Measurements from ENCODE around the gene ADAMTS8. TPM values are rescaled to one million over a fixed set of nuclear protein-coding genes. Genes with fewer than 3 reads are reported as not detected.
"Not testable (repeated sequence)": the region's sequence is repeated elsewhere in the genome, so short reads cannot be mapped to it uniquely, and the experiment has no call there.

The ADAMTS8 gene
- total RNA-seq, 2 donors from 2014 or later = 2.5 to 7.8 TPM

GRCh38 chr11:130445788-130446187 is 17.4 kb upstream of the ADAMTS8 start:
- no peaks in the 10 kb centered on the region for H3K36me3 ChIP-seq
- no peak overlapping the region for H3K27ac ChIP-seq
- no peaks in the 10 kb centered on the region for H3K9me3 ChIP-seq
- H3K4me3 ChIP-seq = no peak overlapping the region
- no peak for TF ChIP-seq CTCF (IDR thresholded peaks at IDR 0.05)
- peaks cover 0 to 9% of the 10 kb centered on the region in 2 donors for H3K4me1 ChIP-seq
- no peaks in the 10 kb centered on the region for H3K27me3 ChIP-seq
- no peak for DNase-seq (ENCODE audit: low spot score)

- H3K4me1 ChIP-seq = no peaks in the 10 kb centered on the region
- H3K4me3 ChIP-seq = no peak overlapping the region
- H3K27me3 ChIP-seq = no peaks in the 10 kb centered on the region
- H3K9me3 ChIP-seq = no peaks in the 10 kb centered on the region
- no peaks in the 10 kb centered on the region for H3K36me3 ChIP-seq
- no peak for TF ChIP-seq CTCF (IDR thresholded peaks at IDR 0.05)
- DNase-seq (ENCODE audit: low spot score) = no peak
- no peak overlapping the region for H3K27ac ChIP-seq
Observed at GRCh38 chr11:130442737-130443136, 14.3 kb upstream of the ADAMTS8 start.

- H3K36me3 ChIP-seq = no peaks in the 10 kb centered on the region
- no peak overlapping the region for H3K4me3 ChIP-seq
- no peaks in the 10 kb centered on the region for H3K9me3 ChIP-seq
- DNase-seq (ENCODE audit: low spot score) = no peak
- H3K27ac ChIP-seq = no peak overlapping the region
- H3K4me1 ChIP-seq = no peaks in the 10 kb centered on the region
- no peak for TF ChIP-seq CTCF (IDR thresholded peaks at IDR 0.05)
- no peaks in the 10 kb centered on the region for H3K27me3 ChIP-seq
Observed at GRCh38 chr11:130441719-130442118, 13.3 kb upstream of the ADAMTS8 start.

- no peaks in the 10 kb centered on the region for H3K36me3 ChIP-seq
- no peak for TF ChIP-seq CTCF (IDR thresholded peaks at IDR 0.05)
- no peak for DNase-seq (ENCODE audit: low spot score)
- H3K4me3 ChIP-seq = no peak overlapping the region
- no peaks in the 10 kb centered on the region for H3K9me3 ChIP-seq
- H3K4me1 ChIP-seq = peaks cover 0 to 12% of the 10 kb centered on the region in 2 donors
- H3K27ac ChIP-seq = no peak overlapping the region
- no peaks in the 10 kb centered on the region for H3K27me3 ChIP-seq
Observed at GRCh38 chr11:130439876-130440275, 11.5 kb upstream of the ADAMTS8 start.

- no peak overlapping the region for H3K27ac ChIP-seq
- H3K4me1 ChIP-seq = peaks cover 0 to 12% of the 10 kb centered on the region in 2 donors
- H3K27me3 ChIP-seq = no peaks in the 10 kb centered on the region
- no peaks in the 10 kb centered on the region for H3K36me3 ChIP-seq
- no peak for TF ChIP-seq CTCF (IDR thresholded peaks at IDR 0.05)
- H3K4me3 ChIP-seq = no peak overlapping the region
- no peaks in the 10 kb centered on the region for H3K9me3 ChIP-seq
- DNase-seq (ENCODE audit: low spot score) = no peak
Observed at GRCh38 chr11:130439160-130439519, 10.7 kb upstream of the ADAMTS8 start.

- H3K36me3 ChIP-seq; H3K27ac ChIP-seq; H3K4me3 ChIP-seq; H3K27me3 ChIP-seq; DNase-seq (ENCODE audit: low spot score); H3K9me3 ChIP-seq: not testable (repeated sequence)
- peaks cover 0 to 12% of the 10 kb centered on the region in 2 donors for H3K4me1 ChIP-seq
Observed at GRCh38 chr11:130438401-130439159, 10.2 kb upstream of the ADAMTS8 start.

All from right atrium auricular region (tissue), 2 donors.